GM19467 (cell line): ENCODE results near the gene FZD2.
"Not testable (repeated sequence)": the region's sequence is repeated elsewhere in the genome, so short reads cannot be mapped to it uniquely, and the experiment has no call there.

Experiments used
- ATAC-seq: cut with Tn5 transposase; IDR thresholded peaks from one replicate; pipeline ENCODE4 v1.9.1; 2021; ENCODE audit warnings: mild to moderate bottlenecking, moderate library complexity; ENCODE audit not compliant: unreplicated experiment

The FZD2 gene

DNA sequence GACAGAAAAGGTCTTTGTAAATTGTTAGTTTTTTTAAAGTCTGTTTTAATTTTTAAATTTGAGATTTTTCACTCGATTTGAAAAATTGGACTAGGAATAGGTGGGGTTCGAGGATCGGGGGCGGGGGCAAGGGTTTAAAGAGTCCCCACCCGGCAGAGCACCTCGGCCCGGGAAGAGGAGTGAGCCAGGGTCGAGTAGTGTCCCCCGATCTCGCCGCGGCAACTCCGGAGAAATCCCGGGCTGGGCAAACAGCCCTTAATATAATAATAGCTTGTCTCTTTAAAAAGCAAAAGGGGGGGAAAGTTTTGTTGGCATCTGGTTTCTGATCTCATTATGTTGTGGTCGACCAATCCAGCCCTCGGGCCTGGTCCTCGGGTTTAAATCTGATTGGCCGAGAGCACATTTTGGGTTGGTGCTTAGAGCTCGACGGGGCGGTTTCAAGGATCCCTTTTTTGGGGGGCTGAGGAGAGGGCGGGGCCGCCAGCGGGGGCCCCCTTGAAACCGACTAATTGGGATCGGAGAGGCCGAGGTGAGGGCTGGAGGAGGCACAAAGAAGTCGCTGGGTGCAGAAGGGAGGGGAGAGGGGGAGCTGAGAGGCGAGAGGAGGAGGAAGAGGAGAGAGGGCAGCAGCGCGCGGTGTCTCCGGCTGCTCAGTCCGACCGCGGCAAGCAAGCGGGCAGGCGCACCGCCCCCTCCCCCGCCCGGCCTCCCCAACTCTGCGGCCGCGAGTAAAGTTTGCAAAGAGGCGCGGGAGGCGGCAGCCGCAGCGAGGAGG lies at the start of gene FZD2:
Gene FZD2, plus strand, starts transcription at position 653 of the 775 bp plus-strand sequence. CDS start 205 bp downstream, outside the sequence.
- ATAC-seq: no peak

DNA sequence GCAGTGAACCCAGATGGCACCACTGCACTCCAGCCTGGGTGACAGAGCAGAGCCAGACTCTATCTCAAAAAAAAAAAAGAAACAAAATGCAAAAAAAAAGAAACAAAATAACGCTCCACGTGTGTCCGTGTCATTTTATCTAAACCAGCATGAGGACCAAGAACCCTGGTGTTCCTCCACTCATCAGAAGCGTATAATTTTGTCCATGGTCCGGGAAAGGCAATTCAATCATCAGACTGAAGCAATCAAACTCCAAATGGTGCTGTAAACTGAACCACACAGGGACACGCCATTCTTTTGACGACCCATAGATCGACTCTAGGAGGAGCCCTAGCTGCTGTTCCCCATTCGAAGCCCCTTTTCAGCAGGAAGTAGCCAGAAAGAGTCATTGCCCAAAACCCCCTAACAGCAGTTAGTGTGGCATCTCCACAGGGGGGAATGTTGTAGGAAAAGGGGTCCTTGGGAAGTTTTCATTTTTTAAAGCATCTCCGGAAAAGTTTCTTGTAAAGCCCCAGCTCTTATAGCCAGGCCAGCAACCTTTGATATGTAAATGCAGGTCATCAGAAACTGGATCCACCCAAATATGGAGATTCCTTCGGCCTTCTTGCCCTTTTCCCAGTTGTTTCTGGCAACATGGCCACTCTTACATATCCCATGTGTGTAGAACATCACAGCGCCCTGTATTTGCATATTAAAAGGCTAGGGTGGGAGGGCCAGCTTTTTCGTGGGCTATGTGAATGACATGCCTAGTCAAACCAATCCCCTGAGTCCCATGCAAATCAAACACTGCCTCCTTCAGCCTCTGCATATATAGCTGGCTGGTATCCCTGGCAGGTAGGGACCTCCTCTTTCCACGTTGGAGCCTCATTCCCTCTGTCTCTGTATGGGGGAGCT lies 45.8 kb upstream of the FZD2 start:
- not testable (repeated sequence) for ATAC-seq

DNA sequence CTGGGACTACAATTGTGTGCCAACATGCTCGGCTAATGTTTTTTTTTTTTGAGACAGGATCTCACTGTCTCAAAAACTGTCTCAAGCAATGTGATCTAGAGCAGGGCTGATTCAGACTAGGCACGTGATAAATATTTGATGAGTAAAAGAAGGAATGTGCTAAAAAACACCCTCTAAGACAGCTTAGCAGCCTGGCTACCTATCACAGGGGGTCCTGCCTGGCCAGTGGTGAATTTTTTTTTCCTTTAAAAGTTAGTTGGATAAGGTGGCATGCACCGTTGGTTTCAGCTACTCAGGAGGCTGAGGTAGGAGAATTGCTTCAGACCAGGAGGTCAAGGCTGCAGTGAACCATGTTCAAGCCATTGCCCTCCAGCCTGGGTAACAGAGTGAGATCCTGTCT lies 39.3 kb upstream of the FZD2 start:
- no peak for ATAC-seq

DNA sequence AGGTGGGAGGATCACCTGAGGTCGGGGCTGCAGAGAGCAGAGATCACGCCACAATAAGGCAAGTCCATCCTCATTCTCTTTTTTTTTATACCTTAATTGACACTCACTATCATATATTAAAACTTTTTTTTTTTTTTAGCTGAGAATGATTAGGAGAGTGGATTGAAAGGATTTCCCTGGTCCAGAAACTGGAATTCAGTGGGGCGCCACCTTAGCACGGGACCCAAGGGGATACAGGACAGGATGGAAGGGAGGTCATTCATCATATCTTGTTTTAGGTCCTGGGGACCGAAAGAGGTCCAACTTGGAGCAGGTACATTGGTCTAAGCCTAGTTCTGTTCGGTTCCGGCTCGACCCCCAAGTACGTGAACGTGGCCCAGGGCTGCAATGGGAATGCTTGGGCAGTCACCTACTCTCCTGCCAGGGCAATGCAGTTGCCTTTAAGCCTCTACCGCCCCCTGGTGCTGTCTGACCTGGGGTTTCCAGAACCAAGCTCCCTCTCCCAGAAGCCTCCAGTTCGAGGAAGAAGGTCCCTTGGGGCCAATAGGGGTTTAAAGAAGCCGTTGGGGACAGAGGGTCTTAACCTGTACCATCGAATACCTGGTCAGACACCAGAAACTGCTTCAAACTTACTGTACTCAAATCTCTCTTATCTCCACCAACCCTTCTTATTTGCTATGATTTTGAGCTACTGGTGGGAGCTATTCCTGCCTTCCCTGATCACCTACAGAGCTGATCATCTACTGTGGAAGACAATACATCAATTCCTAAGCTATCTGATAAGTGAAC lies 34.2 kb upstream of the FZD2 start:
- ATAC-seq: no peak

DNA sequence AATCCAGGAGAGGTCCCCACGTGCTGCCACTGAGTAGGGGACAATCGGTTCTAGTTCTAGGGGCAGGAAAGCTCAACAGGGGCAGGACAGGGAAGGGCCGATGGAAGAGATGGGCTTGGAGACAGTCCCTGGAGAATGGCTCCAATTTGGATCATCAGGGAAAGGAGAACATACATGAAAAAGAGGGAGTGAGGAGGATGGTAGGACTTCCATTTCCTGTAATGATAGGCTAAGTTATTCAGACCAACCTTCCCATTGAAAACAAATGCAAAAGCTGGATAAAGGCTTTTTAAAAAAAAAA lies 33.7 kb upstream of the FZD2 start:
- ATAC-seq: no peak

DNA sequence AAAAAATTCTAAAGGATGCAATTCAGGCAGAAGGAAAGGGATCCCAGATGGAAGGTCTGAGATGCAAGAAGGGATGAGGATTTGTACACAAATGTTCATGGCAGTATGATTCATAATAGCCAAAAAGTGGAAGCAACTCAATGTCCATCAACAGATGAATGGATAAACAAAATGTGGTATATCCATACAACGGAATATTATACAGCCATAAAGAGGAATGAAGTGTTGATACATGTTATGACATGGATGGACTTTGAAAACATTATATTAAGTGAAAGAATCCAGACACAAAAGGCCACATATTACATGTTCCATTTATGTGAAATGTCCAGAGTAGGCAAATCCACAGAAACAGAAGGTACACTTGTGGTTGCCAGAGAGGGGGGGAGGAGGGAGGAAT lies 30.2 kb upstream of the FZD2 start:
- ATAC-seq: no peak

DNA sequence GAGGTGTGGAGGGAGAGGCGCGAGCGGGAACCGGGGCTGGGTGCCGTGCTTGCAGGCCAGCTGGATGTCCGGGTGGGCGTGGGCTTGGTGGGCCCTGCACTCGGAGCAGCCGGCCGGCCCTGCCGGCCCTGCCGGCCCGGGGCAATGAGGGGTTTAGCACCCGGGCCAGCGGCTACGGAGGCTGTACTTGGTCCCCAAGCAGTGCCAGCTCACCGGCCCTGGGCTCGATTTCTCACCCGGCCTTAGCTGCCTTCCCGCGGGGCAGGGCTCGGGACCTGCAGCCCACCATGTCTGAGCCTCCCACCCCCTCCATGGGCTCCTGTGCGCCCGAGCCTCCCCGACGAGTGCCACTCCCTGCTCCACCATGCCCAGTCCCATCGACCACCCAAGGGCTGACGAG lies 29.3 kb upstream of the FZD2 start:
- no peak for ATAC-seq

DNA sequence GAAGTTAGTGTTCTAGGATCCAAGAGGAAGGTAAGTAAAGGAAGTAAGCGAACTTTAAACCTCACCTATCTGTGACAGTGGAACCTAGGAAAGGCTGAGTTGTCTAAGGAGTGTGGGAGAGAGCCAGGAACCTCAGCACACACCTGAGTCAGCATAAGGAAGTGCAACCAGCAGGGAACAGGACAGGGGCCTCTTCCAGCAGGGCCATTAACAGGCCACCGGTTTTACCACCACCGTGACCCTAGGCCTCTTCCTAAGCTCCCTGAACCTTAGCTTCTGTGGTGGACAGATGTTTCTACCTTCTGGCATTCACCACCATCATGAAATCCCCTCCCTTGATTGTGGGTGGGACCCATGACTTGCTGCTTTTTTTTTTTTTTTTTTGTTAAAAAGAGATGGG lies 27.4 kb upstream of the FZD2 start:
- no peak for ATAC-seq

DNA sequence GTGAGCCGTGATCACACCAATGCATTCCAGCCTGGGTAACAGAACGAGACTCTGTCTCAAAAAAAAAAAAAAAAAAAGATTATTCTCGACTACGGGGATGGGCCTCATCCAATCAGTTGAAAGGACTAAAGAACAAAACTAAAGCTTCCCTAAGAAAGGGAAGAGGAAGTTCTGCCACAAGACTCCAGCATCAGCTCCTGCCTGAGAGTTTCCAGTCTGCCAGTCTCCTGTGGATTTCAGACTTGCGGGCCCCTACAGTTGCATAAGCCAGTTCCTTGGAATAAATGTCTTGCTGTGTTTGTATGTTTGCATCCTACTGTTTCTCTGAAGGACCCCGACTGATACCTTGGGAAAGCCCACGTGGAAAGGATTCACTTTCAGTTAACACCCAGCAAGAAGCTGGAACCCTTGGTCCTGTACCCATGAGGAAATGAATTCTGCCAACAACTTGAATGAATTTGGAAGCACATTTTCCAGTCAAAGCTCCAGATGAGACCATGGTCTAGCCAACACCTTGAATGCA lies 26.3 kb upstream of the FZD2 start:
- ATAC-seq: no peak

DNA sequence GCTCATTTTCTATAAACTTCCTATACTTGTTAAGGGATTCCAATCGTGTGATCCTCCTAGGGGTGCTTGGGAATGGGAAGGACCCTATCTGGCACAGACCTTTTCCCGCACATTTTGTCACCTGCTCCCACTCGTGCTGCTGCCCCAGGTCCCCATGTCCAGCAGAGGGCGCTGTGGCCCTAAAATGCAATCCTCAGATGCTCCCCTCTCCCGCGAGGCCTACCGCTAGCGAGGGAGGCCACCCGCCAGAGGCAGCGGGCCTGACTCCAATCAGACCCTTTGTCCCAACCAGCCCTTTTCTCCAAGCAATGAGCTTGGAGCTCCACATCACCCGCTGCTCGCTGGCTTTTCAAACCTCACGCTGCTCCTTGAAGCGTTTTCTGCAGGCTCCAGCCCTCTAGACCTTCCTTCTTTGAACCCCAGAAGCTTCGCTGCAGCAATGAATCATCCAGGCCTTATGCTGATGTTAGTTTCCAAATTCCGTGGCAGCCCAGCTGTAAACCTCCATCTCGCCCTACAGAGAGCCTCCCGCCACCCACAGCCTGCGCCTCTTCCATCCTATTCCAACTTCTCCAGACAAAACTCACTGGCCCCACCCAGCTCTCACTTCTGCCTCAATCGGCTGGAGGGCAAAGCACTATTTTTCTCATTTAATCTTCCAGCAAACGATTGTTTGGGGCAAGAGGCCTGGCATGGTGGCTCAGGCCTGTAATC lies 23.6 kb upstream of the FZD2 start:
- no peak for ATAC-seq

DNA sequence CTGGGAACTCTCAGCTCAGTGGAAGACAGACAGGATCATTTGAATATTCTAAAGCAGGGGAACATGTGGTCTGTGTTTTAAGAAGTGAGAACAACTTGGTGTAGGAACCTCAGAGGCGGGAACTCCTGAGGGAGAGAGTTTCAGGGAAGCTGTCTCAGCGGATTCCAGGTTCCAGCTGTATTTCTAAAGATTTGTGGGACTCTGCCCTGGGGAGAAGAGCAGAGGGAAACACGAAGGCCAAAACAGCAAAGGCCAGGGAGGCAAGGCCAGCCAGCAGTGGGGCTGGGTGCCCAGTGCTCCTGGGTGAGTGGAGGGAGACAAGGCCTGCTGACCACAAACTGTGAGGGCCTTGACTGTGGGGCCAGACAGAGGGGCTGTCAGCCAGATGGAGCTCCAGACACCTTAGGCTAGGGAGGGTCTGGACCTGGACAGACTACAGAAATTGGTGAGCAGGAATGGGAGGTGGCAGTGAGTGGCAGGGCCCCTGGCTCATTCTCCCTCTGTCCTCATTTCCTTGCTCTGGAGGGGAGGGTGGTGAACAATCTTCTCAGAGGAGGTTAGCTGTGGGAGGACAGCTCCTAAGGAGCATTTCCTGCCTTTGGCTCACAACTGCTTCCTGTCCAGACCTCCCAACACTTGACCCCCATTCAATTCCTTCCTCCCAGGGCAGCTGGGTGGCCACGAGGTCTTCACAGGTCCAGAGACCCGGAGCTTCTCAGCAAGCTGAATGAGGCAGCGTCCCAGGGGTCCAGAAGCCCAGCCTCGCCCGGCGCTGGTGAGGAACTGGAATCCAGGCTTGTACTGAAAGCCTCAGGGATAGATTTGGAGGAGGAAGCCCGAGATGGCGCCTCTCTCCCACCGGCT lies 21.0 kb upstream of the FZD2 start:
- no peak for ATAC-seq

DNA sequence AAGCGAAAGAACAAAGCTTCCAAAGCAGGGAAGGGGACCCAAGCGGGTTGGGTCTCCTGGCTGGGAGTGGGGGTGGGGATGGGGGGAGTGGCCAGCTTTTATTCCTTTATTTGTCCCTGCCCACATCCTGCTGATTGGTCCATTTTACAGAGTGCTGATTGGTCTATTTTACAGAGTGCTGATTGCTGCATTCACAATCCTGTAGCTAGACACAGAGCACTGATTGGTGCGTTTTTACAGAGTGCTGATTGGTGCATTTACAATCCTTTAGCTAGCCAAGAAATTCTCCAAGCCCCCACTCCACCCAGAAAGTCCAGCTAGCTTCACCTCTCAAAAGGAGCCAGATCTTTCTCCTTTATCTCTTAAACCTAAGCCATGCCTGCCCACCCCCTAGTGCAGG lies 19.4 kb upstream of the FZD2 start:
- ATAC-seq: not testable (repeated sequence)

DNA sequence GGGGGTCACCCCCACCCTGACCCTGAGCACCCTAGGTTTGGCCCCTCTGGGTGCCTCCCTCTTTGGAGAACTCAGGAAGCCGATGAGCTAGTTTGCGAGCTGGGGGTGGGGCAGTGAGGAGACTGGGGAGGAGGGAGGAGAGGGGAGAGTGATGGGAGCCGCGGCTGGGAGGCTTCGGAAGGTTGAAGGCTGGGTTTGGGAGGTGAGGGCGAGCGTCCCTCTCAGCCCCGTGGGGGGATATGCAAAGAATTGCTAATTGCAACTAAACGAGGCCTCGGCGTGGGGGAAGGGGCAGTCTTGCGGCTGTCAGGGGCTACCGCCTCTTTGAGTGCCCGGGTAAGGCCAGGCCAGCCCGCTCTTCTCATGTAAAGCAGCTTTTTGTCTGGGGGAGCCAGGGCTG lies 17.6 kb upstream of the FZD2 start:
- no peak for ATAC-seq

DNA sequence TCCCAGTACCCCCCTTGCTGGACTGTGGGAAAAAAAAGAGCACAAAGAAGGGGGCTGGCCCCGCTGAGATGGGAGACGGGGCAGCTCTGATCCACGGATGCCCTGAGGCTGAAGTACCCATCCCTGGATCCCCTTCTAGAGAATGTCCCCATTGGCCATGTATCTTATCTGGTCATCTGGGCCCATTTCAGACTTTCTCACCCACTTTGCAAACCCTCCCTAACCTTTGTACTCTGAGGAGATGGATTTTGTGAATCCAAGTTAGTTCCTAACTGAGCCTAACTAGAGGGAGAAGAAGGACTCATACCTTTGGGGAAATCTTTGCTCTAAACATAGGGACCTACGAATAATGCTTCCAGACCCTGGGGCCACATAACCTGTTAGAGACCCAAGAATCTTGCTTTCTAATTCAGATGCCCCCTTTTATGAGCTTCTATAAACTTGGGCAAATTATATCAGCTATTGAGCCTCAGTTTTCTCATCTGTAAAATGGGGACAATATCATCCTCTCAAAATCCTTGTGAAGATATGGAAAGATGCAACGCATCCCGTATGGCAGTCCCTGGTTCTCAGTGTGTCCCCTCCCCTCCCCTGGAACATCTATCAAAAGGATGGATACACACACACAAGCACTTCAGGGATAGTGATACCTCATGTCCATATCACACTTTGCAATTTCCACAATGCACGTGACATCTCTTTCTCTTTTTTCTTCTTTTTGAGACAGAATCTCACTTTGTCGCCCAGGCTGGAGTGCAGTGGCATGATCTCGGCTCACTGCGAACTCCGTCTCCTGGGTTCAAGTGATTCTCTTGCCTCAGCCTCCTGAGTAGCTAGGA lies 16.8 kb upstream of the FZD2 start:
- ATAC-seq: no peak

DNA sequence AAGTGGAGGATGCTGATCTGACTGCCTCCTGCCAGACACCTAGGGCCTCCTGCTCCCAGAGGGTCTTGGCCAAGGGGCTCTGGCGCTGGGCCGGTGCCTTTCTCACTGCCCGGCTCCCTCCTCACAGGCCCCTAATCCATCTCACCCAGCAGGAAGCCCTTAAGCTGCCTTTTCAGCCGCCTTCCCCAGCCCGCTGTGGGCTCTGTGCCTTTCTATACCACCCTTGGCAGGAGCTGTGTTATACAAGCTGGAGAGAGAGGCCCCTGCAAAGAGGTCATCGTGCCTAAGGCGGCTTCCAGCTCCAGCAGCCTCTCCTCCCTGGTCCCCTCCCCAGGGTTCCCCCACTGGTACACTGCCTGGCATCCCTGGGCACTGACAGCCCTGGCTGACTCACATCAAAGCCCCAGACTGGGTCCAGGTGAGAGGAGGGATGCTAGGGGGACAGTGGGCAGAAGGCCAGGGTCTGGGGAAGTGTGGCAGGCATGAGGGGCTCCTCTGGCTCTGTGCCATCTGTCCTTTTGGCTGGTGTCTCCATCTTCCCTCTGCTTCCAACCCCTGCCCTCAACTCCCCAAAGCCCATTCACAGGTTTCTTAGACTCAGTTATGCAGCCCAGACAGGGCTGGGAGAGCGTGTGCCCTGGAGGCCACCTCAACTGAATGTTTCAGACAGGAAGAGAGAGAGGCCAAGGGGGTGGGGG lies 15.3 kb upstream of the FZD2 start:
- ATAC-seq: no peak

DNA sequence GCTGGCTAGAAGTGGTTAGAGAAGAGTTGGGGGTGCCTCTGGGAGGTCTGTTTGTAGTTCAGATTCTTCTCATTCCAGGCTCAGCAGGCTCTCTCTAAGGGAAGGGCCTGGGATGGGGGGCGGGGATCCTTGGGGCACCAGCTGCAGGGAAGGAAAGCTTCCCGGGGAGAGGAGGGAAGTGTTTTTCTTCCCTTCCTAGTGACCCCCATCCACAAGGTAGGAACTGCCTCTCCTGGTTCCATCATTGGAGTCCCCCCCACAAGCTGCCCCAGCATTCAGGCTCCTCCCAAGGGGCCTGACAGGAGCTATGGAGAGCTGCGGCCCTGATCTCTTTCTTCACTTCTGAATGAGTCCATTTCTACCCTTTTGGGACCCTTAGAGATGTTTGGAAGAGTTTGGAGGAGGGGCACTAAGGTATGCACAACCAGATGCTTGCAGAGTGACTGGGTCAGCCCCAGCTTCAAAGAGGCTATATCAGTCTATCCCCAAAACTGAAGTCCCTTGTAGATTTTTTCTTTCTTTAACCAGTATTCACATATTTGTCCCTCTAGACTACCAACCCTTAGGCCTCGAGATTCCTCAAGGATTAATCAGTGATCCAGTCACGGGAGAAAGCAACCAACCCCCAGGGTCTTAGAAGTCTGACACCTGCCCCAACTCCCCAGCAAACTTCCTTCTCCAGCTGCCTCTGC lies 13.9 kb upstream of the FZD2 start:
- no peak for ATAC-seq

DNA sequence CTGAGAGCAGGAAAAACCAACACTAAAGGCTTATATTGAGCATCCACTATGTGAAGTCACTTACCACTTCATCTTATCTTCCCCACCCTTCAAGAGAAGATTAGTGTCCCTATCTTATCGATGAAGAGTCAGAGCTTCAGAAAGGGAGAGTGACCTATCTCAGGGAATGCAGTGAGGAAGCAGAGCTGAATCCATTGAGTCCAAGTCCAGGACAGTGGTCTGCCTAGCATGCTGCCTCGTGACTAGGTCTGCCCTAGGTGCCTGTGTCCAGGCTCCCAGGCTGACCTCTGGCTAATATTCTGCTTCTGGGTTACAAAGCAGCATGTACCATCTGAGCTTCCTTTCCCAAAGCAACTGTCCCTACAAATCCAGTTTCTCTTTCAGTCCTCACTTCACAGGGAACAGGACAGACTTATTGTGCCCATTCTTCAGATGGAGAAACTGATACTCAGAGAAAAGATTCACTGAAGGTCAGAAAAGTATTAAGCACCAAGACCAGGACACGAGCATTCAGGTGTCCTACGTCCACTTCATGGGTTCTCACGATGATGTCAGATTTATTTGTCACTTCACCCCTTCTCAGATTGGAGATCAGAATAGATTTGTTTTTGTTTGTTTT lies 13.3 kb upstream of the FZD2 start:
- no peak for ATAC-seq
